GM23338 (cell line): ENCODE measurements around the gene RFXANK. TPM values are rescaled to one million over a fixed set of nuclear protein-coding genes. Genes with fewer than 3 reads are reported as not detected.

ENCODE experiments used
- ATAC-seq: fragments of 200-7000 bp; cut with Tn5 transposase; 3 replicates; pipeline ENCODE4 v1.9.1; 2020
- DNase-seq: peaks from one replicate; pipeline ENCODE4 v3.0.0-alpha.2; 2015; ENCODE audit warnings: low spot score
- H2AFZ ChIP-seq: fragments of 200-600 bp; sonication (generic); 2 replicates; pipeline ENCODE4 v1.8.0; 2016; ENCODE audit warnings: antibody characterized with exemption, mild to moderate bottlenecking, moderate library complexity
- H3F3A ChIP-seq: fragments of 200-600 bp; sonication (generic); replicated peaks from 2 replicates; pipeline ENCODE4 v1.8.0; 2017; ENCODE audit warnings: antibody characterized with exemption, mixed run types, low read depth
- H3K27ac ChIP-seq: fragments of 200-600 bp; sonication (generic); 2 replicates; pipeline ENCODE4 v1.6.1; 2016; ENCODE audit warnings: low read depth
- H3K27me3 ChIP-seq: fragments of 200-600 bp; sonication (generic); 2 replicates; pipeline ENCODE4 v1.8.0; 2016; ENCODE audit warnings: mild to moderate bottlenecking, mixed run types, moderate library complexity; ENCODE audit not compliant: insufficient read depth
- H3K36me3 ChIP-seq: fragments of 200-600 bp; sonication (generic); 2 replicates; pipeline ENCODE4 v1.8.0; 2016; ENCODE audit warnings: mild to moderate bottlenecking; ENCODE audit not compliant: insufficient read depth
- H3K4me1 ChIP-seq: fragments of 200-600 bp; sonication (generic); 2 replicates; pipeline ENCODE4 v1.8.0; 2016; ENCODE audit warnings: mild to moderate bottlenecking, moderate library complexity; ENCODE audit not compliant: insufficient read depth
- H3K4me2 ChIP-seq: fragments of 200-600 bp; sonication (generic); 2 replicates; pipeline ENCODE4 v1.7.1; 2017; ENCODE audit warnings: mixed run types
- H3K4me3 ChIP-seq: fragments of 200-600 bp; sonication (generic); 2 replicates; pipeline ENCODE4 v1.6.1; 2016; ENCODE audit warnings: mixed run types
- H3K79me2 ChIP-seq: fragments of 200-600 bp; sonication (generic); replicated peaks from 2 replicates; pipeline ENCODE4 v1.8.0; 2017; ENCODE audit warnings: mild to moderate bottlenecking; ENCODE audit not compliant: insufficient read depth
- H3K9me2 ChIP-seq: fragments of 200-600 bp; sonication (generic); 2 replicates; pipeline ENCODE4 v1.8.0; 2017; ENCODE audit not compliant: insufficient read depth
- H4K20me1 ChIP-seq: fragments of 200-600 bp; sonication (generic); replicated peaks from 2 replicates; pipeline ENCODE4 v1.8.0; 2017; ENCODE audit warnings: mild to moderate bottlenecking; ENCODE audit not compliant: insufficient read depth
- H3K27ac Mint-ChIP-seq: 2 replicates; pipeline ENCODE4 v1.8.0; 2020; ENCODE audit warnings: inconsistent platforms, mild to moderate bottlenecking, moderate library complexity, mixed read lengths
- H3K27me3 Mint-ChIP-seq: 3 replicates; pipeline ENCODE4 v1.8.0; 2022; ENCODE audit warnings: low read depth, mild to moderate bottlenecking, moderate library complexity, mixed read lengths, inconsistent platforms; ENCODE audit not compliant: insufficient read depth, poor library complexity
- H3K36me3 Mint-ChIP-seq: 3 replicates; pipeline ENCODE4 v1.8.0; 2021; ENCODE audit warnings: low read depth, mild to moderate bottlenecking, inconsistent platforms, moderate library complexity, mixed read lengths
- H3K4me1 Mint-ChIP-seq: 3 replicates; pipeline ENCODE4 v1.8.0; 2020; ENCODE audit warnings: mild to moderate bottlenecking, inconsistent platforms, mixed read lengths
- H3K4me3 Mint-ChIP-seq: 3 replicates; pipeline ENCODE4 v1.8.0; 2021; ENCODE audit warnings: moderate library complexity, mild to moderate bottlenecking, inconsistent platforms, mixed read lengths
- H3K9me3 Mint-ChIP-seq: 3 replicates; pipeline ENCODE4 v1.8.0; 2020; ENCODE audit warnings: moderate library complexity, mild to moderate bottlenecking, inconsistent platforms, mixed read lengths
- EZH2 ChIP-seq: fragments of 200-600 bp; sonication (generic); IDR thresholded peaks from one replicate; pipeline ENCODE4 v1.8.0; 2017; ENCODE audit warnings: antibody characterized with exemption, mild to moderate bottlenecking, low read depth; ENCODE audit not compliant: unreplicated experiment
- EZH2phosphoT487 ChIP-seq: fragments of 200-600 bp; sonication (generic); IDR thresholded peaks from one replicate; pipeline ENCODE4 v1.8.1; 2018; ENCODE audit warnings: antibody characterized with exemption; ENCODE audit not compliant: unreplicated experiment
- JUNB ChIP-seq: IDR thresholded peaks from one replicate; pipeline ENCODE4 v1.6.1; 2016; ENCODE audit warnings: antibody characterized with exemption; ENCODE audit not compliant: unreplicated experiment
- NANOG ChIP-seq: IDR thresholded peaks from 2 replicates; pipeline ENCODE4 v1.6.1; 2016; ENCODE audit warnings: antibody characterized with exemption, borderline replicate concordance
- STAT1 ChIP-seq: IDR thresholded peaks from one replicate; pipeline ENCODE4 v1.6.1; 2016; ENCODE audit warnings: antibody characterized with exemption; ENCODE audit not compliant: unreplicated experiment
- ZNF331 ChIP-seq: fragments of 250-450 bp; sonication (Bioruptor Pico); IDR thresholded peaks from 2 replicates; pipeline ENCODE4 v1.5.0; 2020; ENCODE audit warnings: low read depth, mild to moderate bottlenecking, moderate library complexity
- polyA plus RNA-seq: library from polyadenylated mRNA; unstranded; fragments of >200 nt; fragmentation: Nextera tagmentation; extraction: Ambion mirVana; gene quantifications from 2 replicates; pipeline ENCODE4 v1.2.1, GENCODE V29; 2016
- total RNA-seq: library from RNA; depleted of rRNA; stranded (reverse); fragments of >200 nt; shearing (Covaris generic); gene quantifications from 2 replicates; pipeline ENCODE4 v1.2.3, GENCODE V29; 2014
- TF ChIP-seq, protein P1 (sequence below): IDR thresholded peaks from 2 replicates; pipeline ENCODE4 v1.6.1; 2016; ENCODE audit warnings: antibody characterized with exemption
- TF ChIP-seq, protein P2 (sequence below), 2 experiments: fragments of 200-600 bp in 1 of 2; sonication (generic) in 1 of 2; conservative IDR thresholded peaks; 2 replicates each; pipeline versions ENCODE4 v1.5.1 to v1.6.1; 2016 to 2017; ENCODE audit warnings: antibody characterized with exemption in 2 of 2, low read depth in 2 of 2, mild to moderate bottlenecking in 2 of 2, moderate library complexity in 1 of 2

RFXANK gene
- total and polyA plus RNA-seq, 2 experiments from 2014 or later: 54.3 to 124 TPM

DNA sequence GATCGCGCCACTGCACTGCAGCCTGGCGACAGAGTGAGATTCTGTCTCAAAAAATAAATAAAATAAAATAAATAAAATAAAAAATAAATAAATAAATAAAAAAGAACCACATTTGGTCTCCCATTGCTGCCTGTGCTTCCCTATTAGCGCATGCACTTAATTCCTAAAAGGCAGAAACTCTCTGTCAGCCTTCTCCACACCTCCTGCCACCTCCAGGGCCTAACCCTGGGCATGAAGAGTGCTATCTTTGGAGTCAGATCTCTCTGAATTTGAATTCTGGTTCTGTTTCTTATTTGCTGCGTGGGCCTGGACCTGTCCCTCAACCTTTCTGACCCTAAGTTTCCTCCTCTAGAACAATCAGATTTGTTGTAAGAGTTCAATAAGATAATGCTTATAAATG, 31.0 kb downstream of the RFXANK start (continued):
- TF ChIP-seq, protein P1, sequence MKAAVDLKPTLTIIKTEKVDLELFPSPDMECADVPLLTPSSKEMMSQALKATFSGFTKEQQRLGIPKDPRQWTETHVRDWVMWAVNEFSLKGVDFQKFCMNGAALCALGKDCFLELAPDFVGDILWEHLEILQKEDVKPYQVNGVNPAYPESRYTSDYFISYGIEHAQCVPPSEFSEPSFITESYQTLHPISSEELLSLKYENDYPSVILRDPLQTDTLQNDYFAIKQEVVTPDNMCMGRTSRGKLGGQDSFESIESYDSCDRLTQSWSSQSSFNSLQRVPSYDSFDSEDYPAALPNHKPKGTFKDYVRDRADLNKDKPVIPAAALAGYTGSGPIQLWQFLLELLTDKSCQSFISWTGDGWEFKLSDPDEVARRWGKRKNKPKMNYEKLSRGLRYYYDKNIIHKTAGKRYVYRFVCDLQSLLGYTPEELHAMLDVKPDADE: no peak
- TF ChIP-seq EZH2 (no peak), NANOG (no peak), JUNB (no peak)

DNA sequence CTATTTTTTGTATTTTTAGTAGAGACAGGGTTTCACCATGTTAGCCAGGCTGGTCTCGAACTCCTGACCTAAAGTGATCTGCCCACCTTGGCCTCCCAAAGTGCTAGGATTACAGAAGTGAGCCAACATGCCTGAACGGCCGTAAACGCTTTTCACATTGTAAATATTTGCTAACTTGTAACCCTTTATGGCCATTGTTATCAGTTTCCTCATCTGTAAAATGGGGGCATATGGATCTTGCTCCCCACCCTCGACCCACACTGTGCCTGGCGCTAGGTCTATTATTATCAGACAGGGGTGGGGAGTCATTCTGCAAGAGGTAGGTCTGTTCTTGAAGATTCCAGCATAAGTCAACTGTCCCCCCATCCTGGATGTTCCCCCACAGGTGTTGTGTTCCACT, 31.6 kb downstream of the RFXANK start:
- TF ChIP-seq ZNF331 (CRISPR knock-in tag) (no peak), EZH2phosphoT487 (no peak), STAT1 (no peak)
- TF ChIP-seq, protein P2, sequence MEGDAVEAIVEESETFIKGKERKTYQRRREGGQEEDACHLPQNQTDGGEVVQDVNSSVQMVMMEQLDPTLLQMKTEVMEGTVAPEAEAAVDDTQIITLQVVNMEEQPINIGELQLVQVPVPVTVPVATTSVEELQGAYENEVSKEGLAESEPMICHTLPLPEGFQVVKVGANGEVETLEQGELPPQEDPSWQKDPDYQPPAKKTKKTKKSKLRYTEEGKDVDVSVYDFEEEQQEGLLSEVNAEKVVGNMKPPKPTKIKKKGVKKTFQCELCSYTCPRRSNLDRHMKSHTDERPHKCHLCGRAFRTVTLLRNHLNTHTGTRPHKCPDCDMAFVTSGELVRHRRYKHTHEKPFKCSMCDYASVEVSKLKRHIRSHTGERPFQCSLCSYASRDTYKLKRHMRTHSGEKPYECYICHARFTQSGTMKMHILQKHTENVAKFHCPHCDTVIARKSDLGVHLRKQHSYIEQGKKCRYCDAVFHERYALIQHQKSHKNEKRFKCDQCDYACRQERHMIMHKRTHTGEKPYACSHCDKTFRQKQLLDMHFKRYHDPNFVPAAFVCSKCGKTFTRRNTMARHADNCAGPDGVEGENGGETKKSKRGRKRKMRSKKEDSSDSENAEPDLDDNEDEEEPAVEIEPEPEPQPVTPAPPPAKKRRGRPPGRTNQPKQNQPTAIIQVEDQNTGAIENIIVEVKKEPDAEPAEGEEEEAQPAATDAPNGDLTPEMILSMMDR (conservative IDR thresholded peaks at IDR 0.05; ENCODE audit: low read depth in 2 of 2): no peak
- TF ChIP-seq, protein P1: no peak

DNA sequence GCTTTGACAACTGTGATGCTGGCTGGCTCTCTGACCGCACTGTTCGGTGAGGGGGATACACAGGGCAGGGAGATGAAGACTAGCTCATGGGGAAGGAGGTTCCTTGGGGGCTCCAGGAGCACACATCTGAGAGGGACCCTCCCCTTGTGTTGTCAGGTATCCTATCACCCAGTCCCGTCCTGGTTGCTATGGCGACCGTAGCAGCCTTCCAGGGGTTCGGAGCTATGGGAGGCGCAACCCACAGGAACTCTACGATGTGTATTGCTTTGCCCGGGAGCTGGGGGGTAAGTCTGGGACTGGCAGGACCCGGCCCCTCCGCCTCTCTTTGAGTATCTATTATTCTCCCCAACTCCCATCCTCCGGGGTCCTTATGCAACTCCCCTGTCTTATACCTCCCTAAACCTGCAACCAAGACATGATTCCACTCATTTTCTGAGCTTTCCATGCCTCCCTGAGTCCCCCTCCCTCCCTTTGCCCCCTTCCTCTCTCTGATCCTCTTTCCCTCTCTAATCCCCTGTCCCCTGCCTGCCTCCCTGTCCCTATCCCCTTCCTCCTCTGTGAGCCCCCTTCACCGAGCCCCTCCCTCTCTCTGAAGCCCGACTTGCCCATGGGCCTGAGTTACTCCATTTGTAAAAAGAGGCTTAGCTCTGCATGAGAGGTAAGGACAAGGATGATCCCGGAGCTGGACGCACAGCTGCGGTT, 32.2 kb downstream of the RFXANK start:
- no peak; the same call in 2 of the 3 replicates for ATAC-seq

More for the DNA sequence above, 31.6 kb downstream of the RFXANK start:
- Histone ChIP-seq H3K4me2 (no peak overlapping the region), H3K79me2 (no peaks in the 10 kb centered on the region), H3K4me1 (peaks cover 5% of the 10 kb centered on the region; the same call in 1 of the 2 replicates), H3K4me3 (no peak overlapping the region), H2AFZ (no peak overlapping the region), H3K27ac (no peak overlapping the region), H3K9me2 (no peaks in the 10 kb centered on the region), H3K36me3 (no peaks in the 10 kb centered on the region), H3F3A (peaks cover 12% of the 10 kb centered on the region), H4K20me1 (no peaks in the 10 kb centered on the region), H3K27me3 (peaks cover 15% of the 10 kb centered on the region)
- Mint-ChIP-seq H3K27ac (no peak overlapping the region), H3K27me3 (peaks cover 22% of the 10 kb centered on the region), H3K4me1 (peaks cover 3% of the 10 kb centered on the region), H3K9me3 (peaks cover 3% of the 10 kb centered on the region; the same call in 2 of the 3 replicates), H3K36me3 (no peaks in the 10 kb centered on the region), H3K4me3 (no peak overlapping the region)
- no peak for ATAC-seq
- no peak for DNase-seq

More for the DNA sequence above, 32.2 kb downstream of the RFXANK start:
- Mint-ChIP-seq H3K9me3 (peaks cover 3% of the 10 kb centered on the region; the same call in 2 of the 3 replicates), H3K27me3 (peaks cover 25% of the 10 kb centered on the region), H3K36me3 (no peaks in the 10 kb centered on the region), H3K4me1 (peaks cover 3% of the 10 kb centered on the region), H3K27ac (no peak overlapping the region), H3K4me3 (peak overlapping the region; percentile 64)
- no peaks in the 10 kb centered on the region for H3K36me3 ChIP-seq
- H3K27me3 ChIP-seq: peaks cover 15% of the 10 kb centered on the region
- no peaks in the 10 kb centered on the region for H3K9me2 ChIP-seq
- H3K4me2 ChIP-seq: peak overlapping the region; percentile 88
- peak overlapping the region; percentile 58 for H3K4me3 ChIP-seq
- DNase-seq: no peak
- no peaks in the 10 kb centered on the region for H4K20me1 ChIP-seq
- peaks cover 5% of the 10 kb centered on the region; the same call in 1 of the 2 replicates for H3K4me1 ChIP-seq
- H2AFZ ChIP-seq: peak overlapping the region; percentile 95
- H3K79me2 ChIP-seq: no peaks in the 10 kb centered on the region
- no peak overlapping the region for H3K27ac ChIP-seq
- H3F3A ChIP-seq: peaks cover 12% of the 10 kb centered on the region
- TF ChIP-seq EZH2phosphoT487 (no peak), STAT1 (no peak)
